ENCODE measurements around the gene FRMD4A. TPM values are rescaled to one million over a fixed set of nuclear protein-coding genes. Genes with fewer than 3 reads are reported as not detected.

Gene FRMD4A
- total and polyA plus RNA-seq, 7 donors = 3.0 to 27.8 (median 14.4) TPM

- WGBS, 2 donors = 83 to 86% methylated on average over 4 of the region's 4 CpGs
- H3K4me1 ChIP-seq = no peaks in the 10 kb centered on the region
- no peak overlapping the region for H3K27ac ChIP-seq
- H3K4me3 ChIP-seq = no peak overlapping the region
- intact Hi-C loops (cut with DNase I) = no loop called here
- H3K27me3 ChIP-seq = no peaks in the 10 kb centered on the region
- H3K36me3 ChIP-seq = no peaks in the 10 kb centered on the region
- TF ChIP-seq POLR2A (IDR thresholded peaks at IDR 0.05) = no peak
- no peak for TF ChIP-seq POLR2AphosphoS5 (IDR thresholded peaks at IDR 0.05)
- TF ChIP-seq CTCF (IDR thresholded peaks at IDR 0.05) = no peak
- TF ChIP-seq EP300 (IDR thresholded peaks at IDR 0.05) = no peak
- no peak for DNase-seq
- no peaks in the 10 kb centered on the region for H3K9me3 ChIP-seq
These were observed 414.3 kb downstream of the FRMD4A start for GRCh38 chr10:13916384-13916947.

GRCh38 chr10:13915710-13916109 is 415.0 kb downstream of the FRMD4A start:
- TF ChIP-seq POLR2AphosphoS5 (IDR thresholded peaks at IDR 0.05) (no peak), CTCF (IDR thresholded peaks at IDR 0.05) (no peak), POLR2A (IDR thresholded peaks at IDR 0.05) (no peak), EP300 (IDR thresholded peaks at IDR 0.05) (no peak)
- Histone ChIP-seq H3K27me3 (no peaks in the 10 kb centered on the region), H3K4me1 (no peaks in the 10 kb centered on the region), H3K36me3 (no peaks in the 10 kb centered on the region), H3K27ac (no peak overlapping the region), H3K4me3 (no peak overlapping the region), H3K9me3 (no peaks in the 10 kb centered on the region)
- DNase-seq = peak; percentile 69
- 83 to 91% methylated on average over 7 of the region's 7 CpGs for WGBS, 2 donors
- intact Hi-C loops (cut with DNase I) = no loop called here

GRCh38 chr10:13913897-13914296 is 416.8 kb downstream of the FRMD4A start:
- DNase-seq = peak; percentile 67
- H3K27ac ChIP-seq = no peak overlapping the region
- H3K27me3 ChIP-seq = no peaks in the 10 kb centered on the region
- no peaks in the 10 kb centered on the region for H3K9me3 ChIP-seq
- no peak for TF ChIP-seq POLR2AphosphoS5 (IDR thresholded peaks at IDR 0.05)
- no peak for TF ChIP-seq EP300 (IDR thresholded peaks at IDR 0.05)
- no peak for TF ChIP-seq POLR2A (IDR thresholded peaks at IDR 0.05)
- TF ChIP-seq CTCF (IDR thresholded peaks at IDR 0.05) = no peak
- no peaks in the 10 kb centered on the region for H3K36me3 ChIP-seq
- H3K4me3 ChIP-seq = no peak overlapping the region
- intact Hi-C loops (cut with DNase I) = no loop called here
- H3K4me1 ChIP-seq = no peaks in the 10 kb centered on the region
- WGBS, 2 donors = 74 to 83% methylated on average over 5 of the region's 5 CpGs

- WGBS, 2 donors = 92 to 94% methylated on average over 2 of the region's 2 CpGs
- intact Hi-C loops (cut with DNase I) = no loop called here
- Histone ChIP-seq H3K27me3 (no peaks in the 10 kb centered on the region), H3K4me1 (no peaks in the 10 kb centered on the region), H3K9me3 (no peaks in the 10 kb centered on the region), H3K27ac (peak overlapping the region in 2 of 4 donors; percentile 23 to 31), H3K36me3 (no peaks in the 10 kb centered on the region), H3K4me3 (no peak overlapping the region)
- no peak for DNase-seq
- TF ChIP-seq POLR2A (IDR thresholded peaks at IDR 0.05) (no peak), POLR2AphosphoS5 (IDR thresholded peaks at IDR 0.05) (no peak), CTCF (IDR thresholded peaks at IDR 0.05) (no peak), EP300 (IDR thresholded peaks at IDR 0.05) (no peak)
These were observed 418.8 kb downstream of the FRMD4A start for GRCh38 chr10:13911821-13912520.
